Left ventricle myocardium inferior (tissue), 1 donor: ENCODE measurements around the gene CIT. TPM values are rescaled to one million over a fixed set of nuclear protein-coding genes. Genes with fewer than 3 reads are reported as not detected.

Experiments
- DNase-seq: peaks from one replicate; pipeline ENCODE4 v3.0.0-alpha.2; 2020
- H3K27ac ChIP-seq: fragments of 200-600 bp; replicated peaks from 2 replicates; pipeline ENCODE4 v1.8.0; 2021
- H3K27me3 ChIP-seq: fragments of 200-600 bp; 2 replicates; pipeline ENCODE4 v1.8.0; 2021; ENCODE audit warnings: low read depth
- H3K36me3 ChIP-seq: fragments of 200-600 bp; 2 replicates; pipeline ENCODE4 v1.8.0; 2021
- H3K4me1 ChIP-seq: fragments of 200-600 bp; 2 replicates; pipeline ENCODE4 v1.8.0; 2021
- H3K4me3 ChIP-seq: fragments of 200-600 bp; 2 replicates; pipeline ENCODE4 v1.8.0; 2021; ENCODE audit warnings: mild to moderate bottlenecking, moderate library complexity
- H3K9me3 ChIP-seq: fragments of 200-600 bp; replicated peaks from 2 replicates; pipeline ENCODE4 v1.8.0; 2021
- CTCF ChIP-seq: fragments of 200-600 bp; IDR thresholded peaks from 2 replicates; pipeline ENCODE4 v1.8.0; 2021; ENCODE audit warnings: antibody characterized with exemption, mild to moderate bottlenecking, borderline replicate concordance
- intact Hi-C: fragments of 100-400 bp; cut with micrococcal nuclease; formaldehyde crosslinking; loops from one replicate; pipeline ENCODE4 v1.11.0; 2022
- total RNA-seq: library from RNA; stranded (reverse); fragmentation: NEBNext Ultra II Directional; extraction: Animal tissue kit (Norgen Biotek cat#: 25700); gene quantifications from one replicate; pipeline ENCODE4 v1.2.1, GENCODE V29; 2021
- donor health status: DM: no; HTN: yes; CAD: no; lungs with severe emphysema.

CIT gene
- total RNA-seq, 1 donor from 2014 or later, result 0.96 TPM

DNA sequence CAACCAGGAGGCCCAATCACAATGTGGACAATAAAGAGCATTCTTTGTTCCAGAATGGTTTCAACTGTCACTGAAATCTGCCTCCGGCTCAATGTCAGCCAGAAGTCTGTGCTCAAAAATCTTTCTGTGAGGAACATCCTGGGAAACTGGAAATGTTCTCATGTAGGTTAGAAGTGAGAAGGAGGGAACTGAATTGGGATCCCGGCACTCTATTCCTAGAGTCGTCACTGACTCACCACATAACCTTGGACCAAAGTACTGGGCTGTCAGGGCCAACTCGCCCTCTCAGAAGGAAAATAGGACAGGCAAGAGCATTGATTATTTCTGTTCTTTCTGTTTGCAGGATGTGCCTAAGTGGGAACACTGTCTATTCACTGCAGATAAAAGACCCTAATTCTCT, 151.6 kb downstream of the CIT start:
- Histone ChIP-seq H3K27me3 (no peaks in the 10 kb centered on the region), H3K9me3 (no peaks in the 10 kb centered on the region), H3K36me3 (no peaks in the 10 kb centered on the region), H3K27ac (no peak overlapping the region), H3K4me1 (no peaks in the 10 kb centered on the region), H3K4me3 (no peak overlapping the region)
- no peak for TF ChIP-seq CTCF
- DNase-seq, result no peak
- intact Hi-C loops, result no loop called here

GRCh38 chr12:119721306-119721705, 155.8 kb downstream of the CIT start:
- H3K36me3 ChIP-seq, result no peaks in the 10 kb centered on the region
- no peak for TF ChIP-seq CTCF
- intact Hi-C loops, result no loop called here
- H3K4me3 ChIP-seq, result no peak overlapping the region
- no peaks in the 10 kb centered on the region for H3K27me3 ChIP-seq
- H3K27ac ChIP-seq, result no peak overlapping the region
- DNase-seq, result no peak
- H3K9me3 ChIP-seq, result no peaks in the 10 kb centered on the region
- peaks cover 9% of the 10 kb centered on the region for H3K4me1 ChIP-seq

DNA sequence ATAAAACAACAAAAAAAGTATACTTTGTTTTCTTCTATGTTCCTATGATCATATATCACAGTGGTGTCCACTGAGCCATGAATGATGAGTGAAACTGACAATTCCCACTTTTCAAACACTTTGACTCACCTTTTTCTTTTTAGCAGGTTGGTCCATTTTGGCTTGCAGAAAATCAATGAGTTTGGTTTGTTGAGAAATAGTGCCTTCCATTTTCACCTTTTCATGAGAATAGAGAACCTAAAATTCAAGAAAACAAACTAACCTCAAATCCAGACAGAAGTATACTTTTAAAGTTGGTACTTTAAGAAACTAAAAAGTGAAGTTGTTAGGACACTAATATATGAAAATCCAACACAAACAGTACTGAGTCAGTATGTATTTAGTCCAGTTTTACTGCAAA, 156.8 kb downstream of the CIT start:
- intact Hi-C loops, result no loop called here
- no peaks in the 10 kb centered on the region for H3K27me3 ChIP-seq
- DNase-seq, result no peak
- H3K4me1 ChIP-seq, result peaks cover 14% of the 10 kb centered on the region
- no peak overlapping the region for H3K27ac ChIP-seq
- no peak for TF ChIP-seq CTCF
- no peak overlapping the region for H3K4me3 ChIP-seq
- H3K36me3 ChIP-seq, result no peaks in the 10 kb centered on the region
- no peaks in the 10 kb centered on the region for H3K9me3 ChIP-seq

DNA sequence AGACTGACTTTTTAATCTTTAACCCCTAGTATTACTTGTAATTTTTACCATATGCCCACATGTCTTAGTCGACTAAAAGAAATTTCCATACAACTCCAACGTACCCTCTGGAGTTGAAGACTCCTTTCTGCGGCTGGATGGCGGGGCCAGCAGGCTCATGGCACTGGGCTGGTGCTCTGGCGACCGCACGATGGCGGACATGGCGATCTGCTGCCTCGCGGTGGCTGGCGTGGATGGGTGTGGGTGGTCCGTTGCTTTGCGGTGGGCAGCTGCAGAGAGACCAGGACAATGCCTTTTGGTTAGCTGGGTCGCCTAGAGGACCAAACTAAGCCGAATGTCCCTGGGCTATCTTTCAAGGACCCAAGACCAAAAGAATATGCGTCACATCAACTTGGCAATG, 159.0 kb downstream of the CIT start:
- Histone ChIP-seq H3K27ac (no peak overlapping the region), H3K27me3 (no peaks in the 10 kb centered on the region), H3K36me3 (no peaks in the 10 kb centered on the region), H3K4me1 (peaks cover 14% of the 10 kb centered on the region), H3K4me3 (no peak overlapping the region), H3K9me3 (peaks cover 11% of the 10 kb centered on the region)
- no peak for TF ChIP-seq CTCF
- intact Hi-C loops, result no loop called here
- no peak for DNase-seq

DNA sequence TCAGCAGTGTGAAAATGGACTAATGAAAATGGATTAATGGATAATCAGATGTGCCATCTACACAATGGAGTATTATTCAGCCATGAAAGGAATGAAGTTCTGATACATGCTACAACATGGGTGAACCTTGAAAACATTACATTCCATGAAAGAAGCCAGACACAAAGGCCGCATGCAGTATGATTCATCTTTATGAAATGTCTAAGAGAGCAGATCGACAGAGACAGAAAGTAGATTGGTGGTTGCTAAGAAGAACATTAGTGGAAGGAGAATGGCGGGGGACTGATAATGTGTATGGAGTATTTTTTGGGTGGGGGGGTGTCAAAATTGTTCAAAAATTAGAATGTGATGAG, 161.9 kb downstream of the CIT start:
- H3K4me3 ChIP-seq, result no peak overlapping the region
- intact Hi-C loops, result no loop called here
- H3K27ac ChIP-seq, result no peak overlapping the region
- no peak for TF ChIP-seq CTCF
- peaks cover 14% of the 10 kb centered on the region for H3K4me1 ChIP-seq
- H3K36me3 ChIP-seq, result no peaks in the 10 kb centered on the region
- H3K27me3 ChIP-seq, result no peaks in the 10 kb centered on the region
- H3K9me3 ChIP-seq, result peaks cover 11% of the 10 kb centered on the region
- DNase-seq, result no peak
